ENCODE measurements around the gene RLN3. TPM values are rescaled to one million over a fixed set of nuclear protein-coding genes. Genes with fewer than 3 reads are reported as not detected.

Gene RLN3
- total RNA-seq, 1 donor from 2014 or later: not detected

DNA sequence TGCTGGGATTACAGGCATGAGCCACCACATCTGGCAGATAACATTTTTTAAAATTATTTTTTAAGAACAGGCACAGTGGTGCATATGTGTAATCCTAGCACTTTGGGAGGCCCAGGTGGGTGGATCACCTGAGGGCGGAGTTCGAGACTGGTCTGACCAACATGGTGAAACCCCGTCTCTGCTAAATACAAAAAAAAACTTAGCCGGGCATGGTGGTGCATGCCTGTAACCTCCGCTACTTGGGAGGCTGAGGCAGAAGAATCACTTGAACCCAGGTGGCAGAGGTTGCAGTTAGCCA, 34.6 kb downstream of the RLN3 start:
- H3K4me1 Mint-ChIP-seq (ENCODE audit: low read depth): peaks cover 6% of the 10 kb centered on the region
- no peak overlapping the region for H3K27ac Mint-ChIP-seq
- DNase-seq (ENCODE audit: low spot score, unreplicated experiment): no peak
- no peaks in the 10 kb centered on the region for H3K36me3 Mint-ChIP-seq (ENCODE audit: insufficient read depth)
- no peak overlapping the region for H3K4me3 Mint-ChIP-seq (ENCODE audit: low read depth)
- H3K27me3 Mint-ChIP-seq: peaks cover 29% of the 10 kb centered on the region
- no peaks in the 10 kb centered on the region for H3K9me3 Mint-ChIP-seq (ENCODE audit: low read depth)
- TF ChIP-seq, protein P1, sequence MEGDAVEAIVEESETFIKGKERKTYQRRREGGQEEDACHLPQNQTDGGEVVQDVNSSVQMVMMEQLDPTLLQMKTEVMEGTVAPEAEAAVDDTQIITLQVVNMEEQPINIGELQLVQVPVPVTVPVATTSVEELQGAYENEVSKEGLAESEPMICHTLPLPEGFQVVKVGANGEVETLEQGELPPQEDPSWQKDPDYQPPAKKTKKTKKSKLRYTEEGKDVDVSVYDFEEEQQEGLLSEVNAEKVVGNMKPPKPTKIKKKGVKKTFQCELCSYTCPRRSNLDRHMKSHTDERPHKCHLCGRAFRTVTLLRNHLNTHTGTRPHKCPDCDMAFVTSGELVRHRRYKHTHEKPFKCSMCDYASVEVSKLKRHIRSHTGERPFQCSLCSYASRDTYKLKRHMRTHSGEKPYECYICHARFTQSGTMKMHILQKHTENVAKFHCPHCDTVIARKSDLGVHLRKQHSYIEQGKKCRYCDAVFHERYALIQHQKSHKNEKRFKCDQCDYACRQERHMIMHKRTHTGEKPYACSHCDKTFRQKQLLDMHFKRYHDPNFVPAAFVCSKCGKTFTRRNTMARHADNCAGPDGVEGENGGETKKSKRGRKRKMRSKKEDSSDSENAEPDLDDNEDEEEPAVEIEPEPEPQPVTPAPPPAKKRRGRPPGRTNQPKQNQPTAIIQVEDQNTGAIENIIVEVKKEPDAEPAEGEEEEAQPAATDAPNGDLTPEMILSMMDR (IDR thresholded peaks at IDR 0.05; ENCODE audit: unreplicated experiment): no peak

DNA sequence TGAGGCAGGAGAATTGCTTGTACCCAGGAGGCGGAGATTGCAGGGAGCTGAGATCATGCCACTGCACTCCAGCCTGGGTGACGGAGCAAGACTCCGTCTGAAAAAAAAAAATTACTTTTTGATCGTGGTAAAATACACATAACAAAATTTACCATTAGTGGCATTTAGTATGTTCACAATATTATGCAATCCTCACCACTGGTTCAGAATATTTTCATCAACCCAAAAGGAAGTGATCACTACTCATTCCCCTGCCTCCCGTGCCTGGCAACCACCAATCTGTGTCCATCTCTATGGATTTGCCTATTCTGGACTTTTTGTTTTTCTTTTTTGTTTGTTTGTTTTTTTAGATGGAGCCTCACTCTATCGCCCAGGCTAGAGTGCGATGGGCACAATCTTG, 35.2 kb downstream of the RLN3 start:
- Mint-ChIP-seq H3K27ac (no peak overlapping the region), H3K4me3 (ENCODE audit: low read depth) (no peak overlapping the region), H3K9me3 (ENCODE audit: low read depth) (no peaks in the 10 kb centered on the region), H3K36me3 (ENCODE audit: insufficient read depth) (no peaks in the 10 kb centered on the region), H3K4me1 (ENCODE audit: low read depth) (peaks cover 6% of the 10 kb centered on the region), H3K27me3 (peaks cover 23% of the 10 kb centered on the region)
- DNase-seq (ENCODE audit: low spot score, unreplicated experiment): no peak
- TF ChIP-seq, protein P1 (IDR thresholded peaks at IDR 0.05; ENCODE audit: unreplicated experiment): no peak

DNA sequence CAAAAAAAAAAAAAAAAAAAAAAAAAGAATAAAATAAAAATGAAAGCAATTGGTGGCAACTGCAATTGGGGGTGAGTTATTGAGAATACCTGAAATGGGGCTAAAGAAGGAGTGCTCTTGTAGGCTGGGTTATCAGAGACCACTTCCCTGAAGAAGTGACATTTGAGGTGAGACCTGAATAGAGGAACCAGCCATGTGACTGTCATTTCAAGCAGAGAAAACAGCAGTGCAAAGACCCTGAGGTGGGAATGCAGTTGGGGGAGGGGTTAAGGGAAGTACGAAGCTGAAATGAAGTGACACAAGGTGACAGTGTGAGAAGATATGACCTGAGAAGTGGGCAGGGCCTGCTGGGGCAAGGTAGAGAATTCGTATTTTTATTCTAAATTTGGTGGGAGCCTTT, 38.2 kb downstream of the RLN3 start:
- H3K9me3 Mint-ChIP-seq (ENCODE audit: low read depth): no peaks in the 10 kb centered on the region
- no peak for DNase-seq (ENCODE audit: low spot score, unreplicated experiment)
- no peak overlapping the region for H3K27ac Mint-ChIP-seq
- no peak overlapping the region for H3K4me3 Mint-ChIP-seq (ENCODE audit: low read depth)
- peaks cover 11% of the 10 kb centered on the region for H3K27me3 Mint-ChIP-seq
- no peaks in the 10 kb centered on the region for H3K36me3 Mint-ChIP-seq (ENCODE audit: insufficient read depth)
- peaks cover 6% of the 10 kb centered on the region for H3K4me1 Mint-ChIP-seq (ENCODE audit: low read depth)
- TF ChIP-seq, protein P1 (IDR thresholded peaks at IDR 0.05; ENCODE audit: unreplicated experiment): no peak

DNA sequence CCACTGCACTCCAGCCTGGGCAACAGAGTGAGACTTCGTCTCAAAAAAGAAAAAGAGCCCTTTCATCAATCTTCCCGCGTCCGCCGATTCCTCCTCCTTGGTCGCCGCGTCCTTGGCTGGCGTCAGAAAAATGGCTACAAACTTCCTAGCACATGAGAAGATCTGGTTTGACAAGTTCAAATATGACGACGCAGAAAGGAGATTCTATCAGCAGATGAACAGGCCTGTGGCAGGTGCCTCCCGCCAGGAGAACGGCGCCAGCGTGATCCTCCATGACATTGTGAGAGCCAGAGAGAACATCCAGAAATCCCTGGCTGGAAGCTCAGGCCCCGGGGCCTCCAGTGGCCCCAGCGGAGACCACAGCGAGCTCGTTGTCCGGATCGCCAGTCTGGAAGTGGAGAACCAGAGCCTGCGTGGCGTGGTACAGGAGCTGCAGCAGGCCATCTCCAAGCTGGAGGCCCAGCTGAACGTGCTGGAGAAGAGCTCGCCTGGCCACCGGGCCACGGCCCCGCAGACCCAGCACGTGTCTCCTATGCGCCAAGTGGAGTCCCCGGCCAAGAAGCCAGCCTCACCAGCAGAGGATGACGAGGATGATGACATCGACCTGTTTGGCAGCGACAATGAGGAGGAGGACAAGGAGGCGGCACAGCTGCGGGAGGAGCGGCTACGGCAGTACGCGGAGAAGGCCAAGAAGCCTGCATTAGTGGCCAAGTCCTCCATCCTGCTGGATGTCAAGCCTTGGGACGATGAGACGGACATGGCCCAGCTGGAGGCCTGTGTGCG, 42.5 kb downstream of the RLN3 start:
- Mint-ChIP-seq H3K36me3 (ENCODE audit: insufficient read depth) (no peaks in the 10 kb centered on the region), H3K27me3 (peaks cover 11% of the 10 kb centered on the region), H3K27ac (no peak overlapping the region), H3K4me1 (ENCODE audit: low read depth) (peaks cover 6% of the 10 kb centered on the region), H3K4me3 (ENCODE audit: low read depth) (no peak overlapping the region), H3K9me3 (ENCODE audit: low read depth) (no peaks in the 10 kb centered on the region)
- TF ChIP-seq, protein P1 (IDR thresholded peaks at IDR 0.05; ENCODE audit: unreplicated experiment): no peak
- DNase-seq (ENCODE audit: low spot score, unreplicated experiment): no peak

DNA sequence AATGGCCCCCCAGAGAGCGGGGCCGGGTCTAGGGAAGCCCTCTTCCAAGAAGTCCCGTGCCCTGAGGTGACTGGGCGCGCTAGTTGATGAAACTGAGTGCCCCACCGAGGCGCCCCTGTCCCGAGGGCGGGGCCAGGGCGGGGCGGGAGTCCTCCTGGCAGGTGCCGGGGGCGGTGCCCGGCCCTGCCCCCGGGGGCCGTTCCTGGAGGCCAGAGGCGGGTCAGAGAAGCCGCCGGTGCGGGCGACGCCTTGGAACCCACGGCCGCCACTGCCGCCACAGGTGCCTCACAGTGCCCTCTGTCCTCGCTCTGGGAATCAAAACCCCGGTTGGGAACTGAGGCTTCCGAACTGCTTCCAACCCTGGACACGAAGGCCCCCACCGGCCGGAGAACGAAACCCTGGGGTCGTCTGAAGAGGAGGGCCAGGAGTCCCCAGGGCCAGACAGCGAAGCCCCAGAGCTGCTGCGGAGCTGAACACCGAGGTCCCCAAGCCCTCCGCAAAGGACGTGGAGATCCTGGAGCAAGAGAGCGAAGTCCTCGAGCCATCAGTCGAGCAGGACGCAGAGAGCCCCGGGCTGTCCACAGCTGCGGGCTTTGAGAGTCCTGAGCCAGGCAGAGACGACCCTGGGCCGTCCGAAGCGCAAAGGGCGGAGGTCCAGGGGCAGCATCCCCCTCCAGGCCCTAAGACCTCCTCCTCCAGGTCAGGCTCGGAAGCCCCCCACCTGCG, 44.8 kb downstream of the RLN3 start, which contains the start of gene MISP3:
MISP3 (plus strand) TSS at position 252 of the 726 bp plus-strand sequence. CDS start 524 bp downstream, outside the sequence.
- Mint-ChIP-seq H3K4me3 (ENCODE audit: low read depth) (peak within 1 kb of the TSS; percentile 86), H3K36me3 (ENCODE audit: insufficient read depth) (no peaks in the 10 kb centered on the region), H3K27ac (peak within 1 kb of the TSS; percentile 67), H3K4me1 (ENCODE audit: low read depth) (peaks cover 6% of the 10 kb centered on the region), H3K27me3 (peaks cover 11% of the 10 kb centered on the region), H3K9me3 (ENCODE audit: low read depth) (no peaks in the 10 kb centered on the region)
- TF ChIP-seq, protein P1 (IDR thresholded peaks at IDR 0.05; ENCODE audit: unreplicated experiment): no peak
- DNase-seq (ENCODE audit: low spot score, unreplicated experiment): no peak
